GM03348 (cell line): ENCODE results near the gene ATL2.
A peak's percentile ranks its signal among the peaks of the same experiment; 100 is the strongest.
"Not testable (repeated sequence)": the region's sequence is repeated elsewhere in the genome, so short reads cannot be mapped to it uniquely, and the experiment has no call there.

Experiments
- DNase-seq: peaks from one replicate; pipeline ENCODE4 v3.0.0; 2012; ENCODE audit warnings: low spot score

The ATL2 gene

GRCh38 chr2:38377050-38377828 lies at the start of gene ATL2:
Gene ATL2, minus strand, starts transcription at chr2:38377273. Its CDS starts 13 bp downstream, at chr2:38377260.
- peak; percentile 94 for DNase-seq

GRCh38 chr2:38423763-38424162 lies 46.7 kb upstream of the ATL2 start:
- DNase-seq = no peak

DNA sequence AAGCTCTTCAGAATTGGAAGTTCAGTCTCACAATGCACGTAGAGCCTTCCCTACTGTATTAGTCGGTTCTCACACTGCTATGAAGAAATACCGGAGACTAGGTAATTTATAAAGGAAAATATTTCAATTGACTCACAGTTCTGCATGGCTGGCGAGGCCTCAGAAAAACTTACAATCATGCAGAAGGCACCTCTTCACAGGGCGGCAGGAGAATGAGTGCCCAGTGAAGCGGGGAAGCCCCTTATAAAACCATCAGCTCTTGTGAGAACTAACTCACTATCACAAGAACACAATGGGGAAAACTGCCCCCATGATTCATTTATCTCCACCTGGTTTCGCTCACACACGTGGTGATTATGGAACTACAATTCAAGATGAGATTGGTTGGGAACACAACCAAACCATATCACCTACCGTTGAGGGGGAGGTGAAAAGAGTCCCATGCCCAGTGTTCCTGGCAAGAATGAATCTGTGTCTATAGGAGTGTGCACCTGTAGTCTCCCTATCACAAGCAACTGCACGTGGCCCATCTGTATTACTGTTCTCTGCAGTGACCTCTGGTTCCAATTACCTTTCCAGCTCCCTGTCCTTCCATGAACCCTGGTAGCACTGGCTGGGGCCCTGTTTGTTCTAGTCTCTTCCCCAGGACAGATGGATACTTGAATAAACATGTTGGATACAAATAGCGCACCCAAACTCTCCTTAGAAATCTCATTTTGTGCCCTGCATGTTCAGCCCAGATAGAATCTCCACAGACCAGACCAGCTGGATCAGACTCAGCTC lies 44.4 kb upstream of the ATL2 start:
- DNase-seq = no peak

GRCh38 chr2:38419499-38419898 lies 42.4 kb upstream of the ATL2 start:
- DNase-seq = no peak

GRCh38 chr2:38418735-38419134 lies 41.7 kb upstream of the ATL2 start:
- no peak for DNase-seq

GRCh38 chr2:38417745-38418689 lies 40.9 kb upstream of the ATL2 start:
- no peak for DNase-seq

DNA sequence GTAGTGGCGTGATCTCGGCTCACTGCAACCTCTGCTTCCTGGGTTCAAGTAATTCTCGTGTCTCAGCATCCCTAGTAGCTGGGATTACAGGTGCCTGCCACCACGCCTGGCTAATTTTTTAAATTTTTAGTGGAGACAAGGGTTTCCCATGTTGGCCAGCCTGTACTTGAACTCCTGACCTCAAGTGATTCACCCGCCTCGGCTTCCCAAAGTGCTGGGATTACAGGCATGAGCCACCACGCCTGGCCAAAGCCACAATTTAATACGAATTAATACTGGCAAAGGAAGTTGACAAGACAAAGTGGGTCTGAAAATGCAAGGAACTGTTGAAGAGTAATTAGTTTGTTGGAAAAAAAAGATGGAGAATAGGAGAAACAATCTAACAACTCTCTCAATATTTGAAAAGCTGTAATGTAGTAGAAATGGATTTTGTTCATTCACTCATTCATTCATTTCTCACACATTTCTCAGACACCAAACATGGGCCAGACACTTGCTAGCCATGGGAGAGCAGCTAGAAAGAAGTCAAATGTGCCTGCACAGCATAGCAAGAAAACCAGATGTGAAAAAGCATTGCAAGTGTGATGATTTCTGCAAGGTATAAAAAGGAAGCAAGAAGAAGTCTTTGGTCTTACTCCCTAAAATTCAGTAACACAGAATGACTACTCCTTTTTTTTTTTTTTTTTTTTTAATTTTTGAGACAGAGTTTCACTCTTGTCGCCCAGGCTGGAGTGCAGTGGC lies 39.4 kb upstream of the ATL2 start:
- DNase-seq = no peak

DNA sequence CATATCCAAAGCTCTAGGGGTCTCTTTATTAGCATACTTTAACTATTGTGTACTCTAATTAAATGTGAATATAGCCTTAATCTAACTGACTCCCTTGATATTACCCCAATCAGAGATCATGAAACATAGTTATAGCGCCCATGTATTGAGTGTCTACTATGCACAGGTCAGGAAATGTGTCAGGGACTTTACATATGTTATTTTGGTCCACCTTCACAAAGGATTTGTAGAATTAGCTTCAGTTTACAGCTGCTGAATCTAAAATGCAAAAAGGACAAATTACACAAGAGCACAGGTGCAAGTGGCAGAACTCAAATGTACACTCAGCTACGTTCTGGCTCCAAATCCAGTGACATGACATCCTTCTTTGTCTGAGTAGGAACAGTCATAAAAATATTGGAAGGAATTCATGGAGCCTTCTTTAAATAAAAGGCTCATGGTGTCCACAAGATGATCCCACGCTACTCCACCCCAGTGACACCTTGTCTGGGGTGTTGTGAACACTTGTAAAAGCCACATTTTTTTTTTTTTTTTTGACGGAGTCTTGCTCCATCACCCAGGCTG lies 38.7 kb upstream of the ATL2 start:
- DNase-seq = no peak

DNA sequence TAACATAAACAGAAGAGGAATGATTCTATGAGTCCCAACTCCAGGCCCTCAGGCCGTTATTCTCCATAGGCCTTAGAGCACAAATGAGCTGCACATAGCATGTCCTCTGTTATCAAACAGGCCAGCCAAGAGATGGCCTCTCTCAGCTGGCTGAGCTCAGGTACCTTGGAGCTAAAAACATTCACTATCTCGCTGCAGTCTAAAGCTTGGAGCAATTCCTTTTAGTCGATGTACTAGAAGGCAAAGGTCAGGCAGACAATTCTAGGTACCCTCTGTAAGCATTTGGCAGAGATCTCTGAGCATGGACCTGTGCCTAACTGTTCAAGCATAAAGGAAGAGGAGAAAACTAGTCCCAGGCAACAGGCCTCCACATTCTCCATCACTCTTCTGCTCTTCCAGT lies 38.0 kb upstream of the ATL2 start:
- no peak for DNase-seq

- DNase-seq = not testable (repeated sequence)
Observed at GRCh38 chr2:38412235-38412871, 35.3 kb upstream of the ATL2 start.

DNA sequence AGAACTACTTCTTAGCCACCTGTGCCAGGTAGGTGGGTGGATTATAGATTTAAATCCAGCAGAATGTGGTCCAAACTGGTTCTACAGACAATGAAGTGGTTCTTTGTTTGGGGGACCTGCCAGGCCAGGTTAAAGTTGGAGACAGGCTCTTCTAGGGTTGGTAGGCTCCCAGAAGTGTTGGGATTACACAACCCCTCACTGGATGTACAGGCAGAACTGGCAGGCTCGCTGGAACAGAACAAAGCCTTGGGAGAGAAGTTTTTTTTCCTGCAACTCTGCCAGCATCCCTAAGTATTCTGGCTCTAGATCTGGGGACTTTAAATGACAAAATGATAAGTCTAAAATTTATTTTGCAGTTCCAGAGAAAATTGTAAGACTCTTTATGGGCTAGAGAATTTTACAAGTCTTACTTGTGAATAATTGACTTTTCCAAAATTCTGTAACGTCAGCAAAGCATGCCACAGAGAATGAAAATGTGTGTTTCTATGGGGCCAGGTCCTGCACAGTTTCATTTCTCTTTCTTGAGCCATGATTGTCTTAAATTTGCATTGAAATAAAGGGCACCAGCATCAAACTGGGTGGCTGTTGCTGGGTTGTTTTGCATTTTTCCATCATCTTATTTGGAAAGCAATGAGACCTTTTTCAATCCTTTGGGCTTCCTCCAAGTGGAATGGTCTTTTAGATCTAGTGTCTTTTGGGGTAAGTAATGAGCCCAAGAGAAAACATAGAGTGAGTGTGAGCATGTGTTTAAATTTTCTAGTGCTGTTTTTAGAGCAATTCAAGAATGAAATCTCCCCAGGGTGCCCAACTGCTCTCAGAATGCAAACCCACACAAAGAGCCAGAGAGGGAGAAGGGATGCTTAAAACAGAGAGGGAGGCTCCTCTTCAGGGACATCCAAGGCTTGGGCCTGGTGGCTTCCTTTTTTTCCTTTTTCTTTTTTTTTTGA lies 32.4 kb upstream of the ATL2 start:
- no peak for DNase-seq

DNA sequence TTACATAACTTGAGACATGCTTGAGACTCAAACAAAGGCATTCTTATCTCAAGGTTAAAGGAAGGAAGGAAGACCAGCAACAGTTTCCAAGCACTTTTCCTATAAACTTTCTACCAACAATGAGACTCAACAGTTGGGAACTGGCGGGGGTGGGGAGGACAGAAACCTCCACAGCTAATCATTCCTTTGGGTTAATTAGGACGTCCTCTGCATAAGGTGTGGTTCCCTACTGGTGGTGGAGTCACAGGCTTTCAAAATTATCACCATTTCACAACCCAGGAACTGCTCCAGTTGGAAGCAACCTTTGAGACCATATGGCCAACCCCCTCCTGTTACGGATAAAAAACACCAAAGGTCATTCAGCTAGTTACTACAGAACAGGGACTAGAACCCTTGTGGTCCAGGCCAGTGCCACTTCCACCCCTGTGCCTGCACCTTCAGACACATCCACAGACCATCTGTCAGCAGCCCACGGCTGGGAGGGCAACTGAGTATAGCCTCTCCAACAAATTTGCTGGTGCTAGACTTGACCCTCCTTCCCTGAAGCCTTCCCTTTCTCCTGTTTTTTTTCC lies 30.1 kb upstream of the ATL2 start:
- DNase-seq = no peak

DNA sequence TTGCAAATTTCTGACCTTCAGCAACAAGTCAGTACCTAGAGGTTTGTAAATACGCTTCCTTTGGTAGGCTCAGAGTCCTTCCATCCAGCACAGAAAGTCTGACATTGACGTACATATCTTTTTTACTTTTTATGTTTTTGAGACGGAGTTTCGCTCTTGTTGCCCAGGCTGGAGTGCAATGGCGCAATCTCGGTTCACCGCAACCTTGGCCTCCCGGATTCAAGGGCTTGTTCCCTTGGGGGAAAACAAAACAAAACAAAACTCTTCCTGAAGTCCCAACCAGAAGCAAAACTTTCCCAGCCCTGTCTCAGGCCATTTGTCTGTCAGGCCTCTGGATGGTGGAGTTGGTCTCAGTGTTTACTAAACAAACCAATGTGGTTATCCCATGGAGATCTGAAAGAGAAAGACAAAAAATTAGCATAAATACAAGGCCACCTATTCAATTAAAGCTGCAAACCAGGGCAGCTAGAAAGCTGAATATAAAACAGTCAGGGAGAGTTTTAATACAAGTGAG lies 29.6 kb upstream of the ATL2 start:
- no peak for DNase-seq

GRCh38 chr2:38405917-38406596 lies 29.0 kb upstream of the ATL2 start:
- DNase-seq = no peak

GRCh38 chr2:38400513-38400912 lies 23.4 kb upstream of the ATL2 start:
- DNase-seq = no peak

GRCh38 chr2:38398739-38399138 lies 21.7 kb upstream of the ATL2 start:
- no peak for DNase-seq

DNA sequence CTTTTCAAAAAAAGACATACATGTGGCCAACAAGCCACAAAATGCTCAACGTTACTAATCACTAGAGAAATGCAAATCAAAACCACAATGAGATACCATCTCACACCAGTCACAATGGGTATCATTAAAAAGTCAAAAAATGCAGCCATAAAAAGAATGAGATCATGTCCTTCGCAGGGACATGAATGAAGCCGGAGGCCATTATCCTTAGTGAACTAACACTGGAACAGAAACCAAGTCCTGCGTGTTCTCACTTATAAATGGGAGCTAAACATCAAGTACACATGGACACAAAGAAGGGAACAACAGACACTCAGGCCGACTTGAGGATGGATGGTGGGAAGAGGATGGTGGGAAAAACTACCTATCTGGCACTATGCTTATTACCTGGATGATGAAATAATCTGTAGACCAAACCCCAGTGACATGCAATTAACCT lies 17.8 kb upstream of the ATL2 start:
- DNase-seq = no peak

DNA sequence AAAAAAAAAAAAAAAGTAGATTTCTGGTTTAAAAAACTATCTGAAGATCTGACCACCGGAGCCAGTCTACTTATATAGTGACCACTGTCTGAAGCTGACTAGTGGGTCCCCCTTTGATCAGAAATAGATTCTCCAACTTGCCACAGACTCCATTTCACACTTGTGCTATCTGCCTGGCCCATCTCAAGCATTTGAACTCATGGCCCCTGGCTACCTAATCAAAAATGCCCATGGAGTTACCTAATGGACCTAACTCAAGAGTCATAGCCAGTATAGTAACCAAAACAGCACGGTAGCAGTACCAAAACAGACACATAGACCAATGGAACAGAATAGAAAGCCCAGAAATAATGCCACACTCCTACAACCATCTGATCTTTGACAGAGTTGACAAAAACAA lies 17.0 kb upstream of the ATL2 start:
- no peak for DNase-seq
